AG10803 (cell line): ENCODE measurements around the gene FAM221A.
A peak's percentile ranks its signal among the peaks of the same experiment; 100 is the strongest.

Experiments used
- DNase-seq: peaks from one replicate; pipeline ENCODE4 v3.0.0; 2010; ENCODE audit warnings: low read depth
- H3K4me3 ChIP-seq: 2 replicates; pipeline ENCODE4 v1.5.1; 2011; ENCODE audit warnings: mild to moderate bottlenecking, low read length, control low read depth
- TF ChIP-seq, protein P1 (sequence below): conservative IDR thresholded peaks from 2 replicates; pipeline ENCODE4 v1.5.1; 2011; ENCODE audit warnings: mild to moderate bottlenecking, low read length, control low read depth, inconsistent platforms

FAM221A gene

GRCh38 chr7:23679898-23680413 is at the start of gene FAM221A:
FAM221A (plus strand) TSS chr7:23680199; CDS start chr7:23680219, 20 bp downstream.
- TF ChIP-seq, protein P1, sequence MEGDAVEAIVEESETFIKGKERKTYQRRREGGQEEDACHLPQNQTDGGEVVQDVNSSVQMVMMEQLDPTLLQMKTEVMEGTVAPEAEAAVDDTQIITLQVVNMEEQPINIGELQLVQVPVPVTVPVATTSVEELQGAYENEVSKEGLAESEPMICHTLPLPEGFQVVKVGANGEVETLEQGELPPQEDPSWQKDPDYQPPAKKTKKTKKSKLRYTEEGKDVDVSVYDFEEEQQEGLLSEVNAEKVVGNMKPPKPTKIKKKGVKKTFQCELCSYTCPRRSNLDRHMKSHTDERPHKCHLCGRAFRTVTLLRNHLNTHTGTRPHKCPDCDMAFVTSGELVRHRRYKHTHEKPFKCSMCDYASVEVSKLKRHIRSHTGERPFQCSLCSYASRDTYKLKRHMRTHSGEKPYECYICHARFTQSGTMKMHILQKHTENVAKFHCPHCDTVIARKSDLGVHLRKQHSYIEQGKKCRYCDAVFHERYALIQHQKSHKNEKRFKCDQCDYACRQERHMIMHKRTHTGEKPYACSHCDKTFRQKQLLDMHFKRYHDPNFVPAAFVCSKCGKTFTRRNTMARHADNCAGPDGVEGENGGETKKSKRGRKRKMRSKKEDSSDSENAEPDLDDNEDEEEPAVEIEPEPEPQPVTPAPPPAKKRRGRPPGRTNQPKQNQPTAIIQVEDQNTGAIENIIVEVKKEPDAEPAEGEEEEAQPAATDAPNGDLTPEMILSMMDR = peak; percentile 48
- peak within 1 kb of the TSS; percentile 54 for H3K4me3 ChIP-seq
- peak; percentile 52 for DNase-seq

- TF ChIP-seq, protein P1 = no peak
- no peak overlapping the region for H3K4me3 ChIP-seq
- DNase-seq = no peak
Observed at GRCh38 chr7:23633417-23633816, 46.6 kb upstream of the FAM221A start.

DNA sequence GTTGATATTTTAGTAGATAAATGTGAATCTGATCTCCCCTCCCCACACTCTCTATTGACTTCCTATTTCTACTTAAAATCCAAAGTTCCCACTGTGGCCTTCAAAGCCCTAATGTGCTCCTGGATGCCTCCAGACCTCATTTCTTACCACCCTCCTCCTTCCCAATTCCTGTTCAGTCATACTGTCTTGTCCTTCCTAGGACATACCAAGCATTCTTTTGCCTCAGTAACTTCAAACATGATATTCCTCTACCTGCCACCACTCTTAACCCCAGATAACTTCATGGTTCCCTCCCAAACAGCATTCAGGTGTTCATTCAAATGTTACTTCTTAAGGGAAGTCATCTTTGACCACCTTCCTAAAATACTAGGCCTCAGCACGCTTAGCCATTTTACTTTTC is 34.2 kb upstream of the FAM221A start:
- TF ChIP-seq, protein P1 = no peak

GRCh38 chr7:23653942-23654341 is 26.1 kb upstream of the FAM221A start:
- DNase-seq = no peak
- H3K4me3 ChIP-seq = no peak overlapping the region
- TF ChIP-seq, protein P1 = no peak

More for the DNA sequence above, 34.2 kb upstream of the FAM221A start:
- no peak overlapping the region for H3K4me3 ChIP-seq
- no peak for DNase-seq

- TF ChIP-seq, protein P1 = peak; percentile 32
- DNase-seq = peak; percentile 1
- H3K4me3 ChIP-seq = no peak overlapping the region
Observed at GRCh38 chr7:23654508-23654907, 25.5 kb upstream of the FAM221A start.

DNA sequence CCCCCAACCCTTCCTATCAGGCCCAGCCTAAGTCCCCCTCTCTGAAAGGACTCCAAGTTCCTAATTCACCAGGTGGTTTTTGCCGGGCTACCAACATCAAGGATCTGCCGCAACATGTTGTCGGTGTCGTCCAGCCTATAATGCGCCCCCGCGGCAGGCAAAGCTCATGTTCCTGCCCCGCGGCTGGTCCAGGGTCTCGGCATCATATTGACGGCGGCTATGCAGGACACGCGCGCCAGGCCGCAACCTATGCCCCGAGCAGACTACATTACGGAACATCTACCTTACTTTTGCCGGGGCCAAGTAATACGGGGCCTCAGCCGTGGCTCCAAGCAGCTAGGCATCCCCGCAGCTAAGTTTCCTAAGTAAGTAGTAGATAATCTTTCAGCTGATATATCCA is 24.6 kb upstream of the FAM221A start:
- TF ChIP-seq, protein P1 = no peak
- DNase-seq = no peak
- H3K4me3 ChIP-seq = no peak overlapping the region

DNA sequence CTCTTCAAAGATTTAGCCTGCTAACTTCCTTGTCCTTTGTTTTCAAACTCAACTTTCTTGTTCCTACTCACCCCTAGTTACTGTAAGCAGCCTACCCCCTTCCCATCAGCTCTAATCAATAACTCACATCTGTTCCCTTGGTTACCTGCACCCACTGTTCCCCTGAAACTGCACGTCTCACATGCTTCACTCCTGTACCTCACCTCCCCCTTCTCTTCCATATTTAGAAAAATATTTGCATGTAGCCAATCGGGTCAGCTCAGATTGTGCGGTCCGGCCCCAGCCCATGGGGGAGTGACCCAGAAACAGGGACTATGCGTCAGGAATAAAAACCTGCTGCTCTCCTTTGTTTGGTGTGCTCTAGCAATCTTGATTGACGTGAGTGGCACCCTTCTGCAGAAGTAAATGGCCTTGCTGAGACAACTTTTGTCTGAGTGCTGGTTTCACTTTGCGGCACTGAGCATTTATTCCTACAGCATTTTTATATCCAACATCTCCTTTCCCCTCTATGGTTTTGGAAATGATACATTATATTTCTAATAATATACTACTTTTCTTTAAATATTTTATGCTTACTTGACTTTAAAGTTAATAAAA is 21.1 kb upstream of the FAM221A start:
- no peak for DNase-seq
- TF ChIP-seq, protein P1 = no peak

More for the DNA sequence above, 21.1 kb upstream of the FAM221A start:
- H3K4me3 ChIP-seq = no peak overlapping the region
